MM.1S (cell line): Measurements from ENCODE around the gene MACROD2.

Experiments
- DNase-seq: peaks from one replicate; pipeline ENCODE4 v3.0.0-alpha.2; 2015
- H2AFZ ChIP-seq: fragments of 300-600 bp; sonication (generic); 2 replicates; pipeline ENCODE4 v1.6.0; 2016; ENCODE audit warnings: antibody characterized with exemption, low read length
- H3F3A ChIP-seq: fragments of 300-600 bp; sonication (generic); 2 replicates; pipeline ENCODE4 v1.6.1; 2016; ENCODE audit warnings: mild to moderate bottlenecking, antibody characterized with exemption, low read length, moderate library complexity, mixed read lengths; ENCODE audit not compliant: insufficient read depth
- H3K27ac ChIP-seq: fragments of 300-600 bp; sonication (generic); 2 replicates; pipeline ENCODE4 v1.5.1; 2016; ENCODE audit warnings: mild to moderate bottlenecking, low read length
- H3K27me3 ChIP-seq: fragments of 300-600 bp; sonication (generic); replicated peaks from 2 replicates; pipeline ENCODE4 v1.6.0; 2016; ENCODE audit warnings: low read length; ENCODE audit not compliant: insufficient read depth
- H3K36me3 ChIP-seq: fragments of 300-600 bp; sonication (generic); replicated peaks from 2 replicates; pipeline ENCODE4 v1.6.1; 2016; ENCODE audit warnings: mild to moderate bottlenecking, low read length, mixed read lengths; ENCODE audit not compliant: insufficient read depth
- H3K4me1 ChIP-seq: fragments of 300-600 bp; sonication (generic); 2 replicates; pipeline ENCODE4 v1.6.1; 2016; ENCODE audit warnings: low read length, mixed read lengths
- H3K4me2 ChIP-seq: fragments of 300-600 bp; sonication (generic); 2 replicates; pipeline ENCODE4 v1.6.0; 2016; ENCODE audit warnings: low read depth, low read length
- H3K4me3 ChIP-seq: fragments of 300-600 bp; sonication (generic); 2 replicates; pipeline ENCODE4 v1.5.1; 2016; ENCODE audit warnings: low read length, mixed read lengths
- H3K79me2 ChIP-seq: fragments of 300-600 bp; sonication (generic); 2 replicates; pipeline ENCODE4 v1.6.1; 2016; ENCODE audit warnings: mixed run types, low read length, mixed read lengths
- H3K9ac ChIP-seq: fragments of 300-600 bp; sonication (generic); 2 replicates; pipeline ENCODE4 v1.6.1; 2016; ENCODE audit warnings: low read length, mixed read lengths
- H3K9me2 ChIP-seq: fragments of 300-600 bp; sonication (generic); replicated peaks from 2 replicates; pipeline ENCODE4 v1.6.1; 2016; ENCODE audit warnings: mild to moderate bottlenecking, low read length, mixed read lengths; ENCODE audit not compliant: insufficient read depth
- H3K9me3 ChIP-seq: fragments of 300-600 bp; sonication (generic); replicated peaks from 2 replicates; pipeline ENCODE4 v1.6.1; 2016; ENCODE audit warnings: mild to moderate bottlenecking, low read length, mixed read lengths; ENCODE audit not compliant: insufficient read depth
- H4K20me1 ChIP-seq: fragments of 300-600 bp; sonication (generic); 2 replicates; pipeline ENCODE4 v1.6.1; 2016; ENCODE audit warnings: mild to moderate bottlenecking, low read length, moderate library complexity, mixed read lengths; ENCODE audit not compliant: insufficient read depth
- CTCF ChIP-seq: fragments of 300-600 bp; sonication (generic); IDR thresholded peaks from 2 replicates; pipeline ENCODE4 v1.5.1; 2016; ENCODE audit warnings: antibody characterized with exemption, low read length, mixed read lengths
- EZH2 ChIP-seq: fragments of 300-600 bp; sonication (generic); optimal IDR thresholded peaks from 2 replicates; pipeline ENCODE3; 2017; ENCODE audit warnings: low read depth, mild to moderate bottlenecking, antibody characterized with exemption, low read length, mixed read lengths
- EZH2phosphoT487 ChIP-seq: fragments of 300-600 bp; sonication (generic); IDR thresholded peaks from 2 replicates; pipeline ENCODE4 v1.6.1; 2018; ENCODE audit warnings: antibody characterized with exemption, low read length

Gene MACROD2

GRCh38 chr20:15875446-15875845 is 1880.1 kb downstream of the MACROD2 start:
- H3K4me2 ChIP-seq: no peak overlapping the region
- H3F3A ChIP-seq: no peaks in the 10 kb centered on the region
- no peaks in the 10 kb centered on the region for H3K79me2 ChIP-seq
- no peaks in the 10 kb centered on the region for H3K9me2 ChIP-seq
- no peak overlapping the region for H3K4me3 ChIP-seq
- no peaks in the 10 kb centered on the region for H3K9me3 ChIP-seq
- no peaks in the 10 kb centered on the region for H3K27me3 ChIP-seq
- no peaks in the 10 kb centered on the region for H3K36me3 ChIP-seq
- H3K9ac ChIP-seq: no peak overlapping the region
- TF ChIP-seq EZH2 (no peak), EZH2phosphoT487 (no peak), CTCF (no peak)
- H4K20me1 ChIP-seq: no peaks in the 10 kb centered on the region
- no peak for DNase-seq
- H2AFZ ChIP-seq: no peak overlapping the region
- no peaks in the 10 kb centered on the region for H3K4me1 ChIP-seq
- no peak overlapping the region for H3K27ac ChIP-seq

GRCh38 chr20:15882553-15882952 is 1887.2 kb downstream of the MACROD2 start:
- H3K4me3 ChIP-seq: no peak overlapping the region
- no peaks in the 10 kb centered on the region for H3K27me3 ChIP-seq
- DNase-seq: no peak
- no peak overlapping the region for H3K9ac ChIP-seq
- H3K9me3 ChIP-seq: no peaks in the 10 kb centered on the region
- no peak overlapping the region for H2AFZ ChIP-seq
- TF ChIP-seq CTCF (no peak), EZH2 (no peak), EZH2phosphoT487 (no peak)
- no peaks in the 10 kb centered on the region for H3K4me1 ChIP-seq
- H4K20me1 ChIP-seq: no peaks in the 10 kb centered on the region
- H3K36me3 ChIP-seq: no peaks in the 10 kb centered on the region
- no peaks in the 10 kb centered on the region for H3K79me2 ChIP-seq
- no peak overlapping the region for H3K27ac ChIP-seq
- H3K4me2 ChIP-seq: no peak overlapping the region
- H3K9me2 ChIP-seq: no peaks in the 10 kb centered on the region
- no peaks in the 10 kb centered on the region for H3F3A ChIP-seq

GRCh38 chr20:15886250-15886649 is 1890.9 kb downstream of the MACROD2 start:
- no peaks in the 10 kb centered on the region for H3K79me2 ChIP-seq
- H3K27ac ChIP-seq: no peak overlapping the region
- H4K20me1 ChIP-seq: no peaks in the 10 kb centered on the region
- no peaks in the 10 kb centered on the region for H3F3A ChIP-seq
- no peaks in the 10 kb centered on the region for H3K4me1 ChIP-seq
- no peaks in the 10 kb centered on the region for H3K36me3 ChIP-seq
- H3K4me2 ChIP-seq: no peak overlapping the region
- no peak overlapping the region for H3K4me3 ChIP-seq
- DNase-seq: no peak
- H3K27me3 ChIP-seq: no peaks in the 10 kb centered on the region
- no peaks in the 10 kb centered on the region for H3K9me3 ChIP-seq
- H2AFZ ChIP-seq: no peak overlapping the region
- TF ChIP-seq CTCF: no peak
- TF ChIP-seq EZH2: no peak
- TF ChIP-seq EZH2phosphoT487: no peak
- H3K9ac ChIP-seq: no peak overlapping the region
- no peaks in the 10 kb centered on the region for H3K9me2 ChIP-seq
